T-helper 2 cell (primary cell): ENCODE results near the gene POLH.
A peak's percentile ranks its signal among the peaks of the same experiment; 100 is the strongest.
"Not testable (repeated sequence)": the region's sequence is repeated elsewhere in the genome, so short reads cannot be mapped to it uniquely, and the experiment has no call there.

ENCODE experiments used
- DNase-seq, 5 experiments: peaks; one replicate each; pipeline versions ENCODE4 v3.0.0 to v3.0.0-alpha.2; 2012 to 2022
- total RNA-seq, 2 donors: gene quantifications; one replicate each; lab custom pipeline; 2026; lab: John Stamatoyannopoulos, UW

Gene POLH
- total RNA-seq: 16.2 to 45.4 reads per million in 2 donors

GRCh38 chr6:43575772-43576551 is at the start of gene POLH, which contains the start of gene XPO5:
Gene POLH, plus strand, starts transcription at chr6:43576185. Its CDS starts 6,135 bp downstream, at chr6:43582320.
Gene XPO5, minus strand, starts transcription at chr6:43576038. Its CDS starts 174 bp downstream, at chr6:43575864.
- peak; percentile 85 to 95 (median 89) for DNase-seq

DNA sequence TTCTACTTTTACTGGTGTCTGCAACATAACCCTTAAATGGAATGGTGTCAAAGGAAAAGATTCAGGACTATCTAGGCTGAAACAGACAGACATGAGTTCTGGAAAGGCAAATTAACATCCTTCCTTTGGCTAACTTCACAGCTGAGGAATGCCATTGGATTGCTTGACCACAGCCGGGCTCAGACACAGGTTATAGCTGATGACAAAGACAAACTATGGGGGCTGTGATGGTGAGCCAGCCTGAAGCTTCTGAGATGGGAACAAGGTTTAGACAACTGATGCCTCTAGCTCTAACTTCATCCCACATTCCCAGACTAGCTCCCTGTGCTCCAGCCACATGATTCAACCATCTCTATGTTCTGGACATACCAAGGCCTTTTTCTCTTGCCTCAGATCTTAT is 43.8 kb upstream of the POLH start:
- DNase-seq: no peak

GRCh38 chr6:43538986-43539385 is 37.0 kb upstream of the POLH start:
- DNase-seq: not testable (repeated sequence)

DNA sequence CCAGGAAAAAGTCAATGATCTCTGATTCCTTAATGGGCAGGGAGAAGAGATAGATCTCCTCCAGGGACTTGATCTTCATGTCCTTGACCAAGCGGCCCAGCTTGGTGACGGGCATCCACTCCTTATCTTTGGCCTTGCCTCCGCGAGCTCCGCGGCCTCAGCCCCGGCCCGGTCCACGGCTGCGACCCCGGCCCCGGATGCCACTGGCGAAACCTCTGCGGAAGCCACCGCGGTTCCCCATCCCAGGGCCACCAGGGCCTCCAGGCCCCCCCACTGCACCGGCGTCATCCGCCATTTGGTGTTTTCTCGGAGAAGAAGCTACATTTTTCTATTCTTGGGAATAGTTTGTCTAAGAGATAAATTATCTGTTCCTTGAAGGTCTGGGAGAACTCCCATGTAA is 36.6 kb upstream of the POLH start:
- DNase-seq: not testable (repeated sequence)

- no peak for DNase-seq
These were observed 35.5 kb upstream of the POLH start for GRCh38 chr6:43540507-43540906.

DNA sequence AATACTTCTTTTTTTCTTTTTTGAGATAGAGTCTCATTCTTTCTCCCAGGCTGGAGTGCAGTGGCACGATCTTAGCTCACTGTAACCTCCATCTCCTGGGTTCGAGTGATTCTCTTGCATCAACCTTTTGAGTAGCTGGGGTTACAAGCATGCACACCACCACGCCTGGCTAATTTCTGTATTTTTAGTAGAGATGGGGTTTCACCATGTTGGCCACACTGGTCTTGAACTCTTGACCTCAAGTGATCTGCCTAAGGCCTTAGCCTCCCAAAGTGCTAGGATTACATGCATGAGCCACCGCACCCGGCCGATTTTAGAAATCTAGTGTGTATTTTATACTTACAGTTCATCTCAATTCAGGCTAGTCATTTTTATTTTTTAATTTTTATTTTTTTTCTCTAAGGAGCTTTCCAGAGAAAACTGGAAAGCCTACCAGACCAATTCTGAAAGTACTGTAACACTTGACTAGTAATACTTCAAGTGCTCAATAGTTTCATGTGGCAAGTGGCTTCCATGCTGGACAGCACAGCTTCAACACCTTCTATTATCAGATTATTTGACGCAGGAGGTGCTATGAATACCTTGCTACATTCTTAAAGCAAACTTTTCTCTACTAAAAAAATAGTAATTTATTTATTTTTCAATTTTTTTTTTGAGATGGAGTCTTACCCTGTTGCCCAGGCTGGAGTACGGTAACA is 34.1 kb upstream of the POLH start:
- no peak for DNase-seq

- no peak for DNase-seq
These were observed 31.5 kb upstream of the POLH start for GRCh38 chr6:43544461-43544860.

- DNase-seq: no peak
These were observed 28.8 kb upstream of the POLH start for GRCh38 chr6:43547222-43547621.

DNA sequence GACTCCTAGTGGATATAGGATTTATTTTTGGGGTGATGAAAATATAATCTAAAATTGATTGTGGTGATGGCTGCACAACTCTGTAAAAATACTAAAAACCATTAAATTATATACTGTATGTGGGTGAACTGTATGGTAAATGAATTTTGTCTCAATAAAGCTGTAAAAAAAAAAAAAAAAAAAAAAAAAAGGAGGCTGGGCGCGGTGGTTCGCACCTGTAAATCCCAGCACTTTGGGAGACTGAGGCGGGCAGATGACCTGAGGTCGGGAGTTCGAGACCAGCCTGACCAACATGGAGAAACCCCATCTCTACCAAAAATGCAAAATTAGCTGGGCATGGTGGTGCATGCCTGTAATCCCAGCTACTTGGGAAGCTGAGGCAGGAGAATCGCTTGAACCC is 18.4 kb upstream of the POLH start:
- DNase-seq: not testable (repeated sequence)

DNA sequence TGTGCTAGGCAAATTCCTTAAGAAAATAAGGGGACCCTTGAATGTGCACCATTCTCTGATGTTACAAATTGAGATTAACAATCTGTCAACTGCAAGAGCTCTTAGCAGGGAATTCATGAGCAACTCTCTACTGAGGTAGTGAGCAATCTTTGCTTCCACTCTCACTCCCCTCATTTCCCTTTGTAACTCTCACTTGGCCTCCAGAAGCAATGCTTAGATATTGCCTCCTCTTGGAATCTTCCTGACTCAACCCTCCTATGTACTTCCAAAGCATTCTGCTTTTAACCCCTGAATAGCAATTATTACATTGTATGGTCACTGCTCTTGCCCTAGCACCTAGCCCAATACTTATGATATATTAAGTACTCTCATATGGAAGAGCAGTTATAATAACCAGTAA is 16.7 kb upstream of the POLH start:
- no peak for DNase-seq

DNA sequence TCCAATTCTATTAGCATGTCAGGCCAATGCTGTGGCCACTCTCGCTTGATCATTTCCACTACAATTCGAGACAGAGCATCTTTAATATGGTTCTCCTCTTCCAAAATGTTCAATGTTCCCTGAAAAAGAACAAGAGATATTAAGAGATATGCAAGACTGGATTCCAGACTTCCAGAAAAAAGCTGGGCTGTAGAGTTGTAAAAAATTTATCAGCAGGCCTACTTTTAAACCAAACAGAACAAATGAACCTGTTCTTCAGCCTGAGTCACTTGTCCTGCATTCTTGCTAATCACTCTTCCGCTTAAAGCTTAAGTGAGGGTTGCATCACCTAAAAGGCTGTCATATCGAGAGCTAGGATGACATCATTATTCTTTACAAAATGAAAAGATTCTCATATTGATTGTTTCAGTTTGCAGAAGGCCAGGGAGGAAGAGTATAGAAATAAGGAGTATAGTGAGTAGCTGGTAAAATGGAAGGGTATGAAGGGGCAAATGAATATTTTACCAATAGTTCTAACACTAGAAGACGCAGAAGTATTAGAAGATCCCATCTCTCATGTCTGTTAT is 5.0 kb upstream of the POLH start:
- peak in 1 of 5 experiments; percentile 84 for DNase-seq

- DNase-seq: no peak
These were observed 4.0 kb upstream of the POLH start for GRCh38 chr6:43572015-43572414.

- DNase-seq: peak in 1 of 5 experiments; percentile 11
These were observed 747 bp upstream of the POLH start for GRCh38 chr6:43575105-43575771.

GRCh38 chr6:43578748-43579147 is 2.8 kb downstream of the POLH start:
- no peak for DNase-seq

- no peak for DNase-seq
These were observed 3.2 kb downstream of the POLH start for GRCh38 chr6:43579171-43579570.

- no peak for DNase-seq
These were observed 6.9 kb downstream of the POLH start for GRCh38 chr6:43582911-43583310.

DNA sequence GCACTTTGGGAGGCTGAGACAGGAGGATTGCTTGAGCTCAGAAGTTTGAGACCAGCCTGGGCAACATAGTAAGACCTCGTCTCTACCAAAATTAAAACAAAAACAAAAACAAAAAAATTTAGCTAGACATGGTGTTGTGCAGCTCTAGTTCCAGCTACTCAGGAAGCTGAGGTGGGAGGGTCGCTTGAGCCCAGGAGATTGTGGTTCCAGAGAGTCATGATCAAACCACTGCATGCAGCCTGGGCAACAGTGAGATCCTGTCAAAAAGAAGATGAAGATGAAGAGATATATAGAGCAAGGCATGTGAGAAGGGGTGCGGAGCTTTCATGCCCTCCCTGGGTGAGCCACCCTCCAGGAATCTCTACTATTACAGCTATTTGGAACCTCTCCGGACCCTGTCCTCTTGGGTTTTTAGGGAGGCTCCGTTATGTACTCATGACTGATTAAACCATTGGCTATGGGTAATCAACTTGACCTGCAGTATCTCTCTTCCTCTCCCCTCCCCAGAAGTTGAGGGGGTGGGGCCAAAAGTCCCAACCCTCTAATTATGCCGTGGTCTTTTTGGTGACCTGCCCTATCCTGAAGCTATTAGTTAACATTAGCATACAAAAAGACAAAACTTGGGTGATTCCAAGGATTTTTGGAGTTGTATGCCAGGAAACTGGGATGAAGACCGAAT is 9.0 kb downstream of the POLH start:
- DNase-seq: peak in 2 of 5 experiments; percentile 9 to 91

GRCh38 chr6:43588194-43588593 is 12.2 kb downstream of the POLH start:
- no peak for DNase-seq

- DNase-seq: not testable (repeated sequence)
These were observed 13.6 kb downstream of the POLH start for GRCh38 chr6:43589564-43589963.

DNA sequence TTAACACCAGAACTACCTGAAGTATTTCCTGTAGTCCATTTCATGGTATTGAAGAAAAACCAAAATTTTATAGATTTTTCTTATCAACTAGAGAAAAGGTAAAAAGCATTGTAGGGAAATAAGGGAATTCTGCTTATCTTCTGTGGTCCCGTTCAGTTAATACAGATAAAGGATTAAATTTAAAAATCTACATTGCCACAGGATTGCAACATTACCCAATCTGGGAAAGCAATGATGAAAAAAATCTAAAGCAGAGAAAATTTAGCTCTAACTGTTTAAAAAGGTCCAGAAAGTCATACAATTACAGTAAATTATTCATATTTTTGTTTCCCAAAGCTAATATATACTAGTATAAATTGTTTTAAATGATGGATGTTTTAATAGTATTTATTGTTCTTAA is 18.0 kb downstream of the POLH start:
- DNase-seq: no peak

- DNase-seq: no peak
These were observed 24.6 kb downstream of the POLH start for GRCh38 chr6:43600595-43600994.

DNA sequence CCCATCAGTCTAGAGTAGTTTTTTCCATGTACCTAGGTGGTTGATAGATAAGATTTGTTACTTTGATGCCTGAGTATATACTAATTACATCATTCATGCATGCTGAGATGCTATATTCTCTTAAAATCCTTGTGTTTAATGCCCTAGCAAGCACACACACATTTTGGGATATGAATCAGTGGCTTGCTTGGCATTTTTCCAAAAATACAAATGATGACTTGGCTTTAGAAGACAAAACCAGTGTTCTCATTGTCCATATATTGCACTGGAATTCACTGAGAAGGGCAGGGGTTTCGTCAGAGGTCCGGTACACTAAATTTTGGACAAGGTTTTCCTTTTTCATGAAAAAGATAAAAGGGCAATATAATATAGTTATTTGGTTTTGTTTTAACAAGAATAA is 28.2 kb downstream of the POLH start:
- DNase-seq: no peak
